ENCODE measurements around the gene LEF1.

GRCh38 chr4:108106186-108106585 lies 62.5 kb downstream of the LEF1 start:
- no peak for TF ChIP-seq POLR2A (IDR thresholded peaks at IDR 0.05)
- no peak for TF ChIP-seq CTCF (IDR thresholded peaks at IDR 0.05)
- TF ChIP-seq POLR2AphosphoS5 (IDR thresholded peaks at IDR 0.05) = no peak

Data from prostate gland (tissue), 2 donors.